ENCODE results near the gene LGR4. TPM values are rescaled to one million over a fixed set of nuclear protein-coding genes. Genes with fewer than 3 reads are reported as not detected.
A peak's percentile ranks its signal among the peaks of the same experiment; 100 is the strongest.

Gene LGR4
- total and polyA plus RNA-seq, 9 of the 15 experiments (the other 6 are each of a cell fraction or from before 2014, with no cell fraction given): 0.94 to 10.1 (median 5.8) TPM

- BruUV-seq (replicated peaks): no TSS peak
- 53% methylated on average over 2 of the region's 2 CpGs for WGBS (ENCODE audit: insufficient coverage, low coverage, missing lambda C conversion rate)
- no peak for ATAC-seq
- H3K4me3 ChIP-seq: no peak overlapping the region
- H3K27ac ChIP-seq (ENCODE audit: extremely low read depth, low read depth, low read length): no peak overlapping the region
- no peaks in the 10 kb centered on the region for H3K9me1 ChIP-seq (ENCODE audit: control insufficient read depth, insufficient read depth, low read length)
- intact Hi-C loops (cut with micrococcal nuclease): no loop called here
- H2AFZ ChIP-seq (ENCODE audit: low read depth, low read length): no peak overlapping the region
- TF ChIP-seq CEBPB (tag; IDR thresholded peaks at IDR 0.05): peak; percentile 55; the same call in 1 of the 2 replicates
- no peak for TF ChIP-seq CEBPG (CRISPR knock-in tag; IDR thresholded peaks at IDR 0.05)
- peak; percentile 59 to 62 for TF ChIP-seq CEBPG (tag; conservative IDR thresholded peaks at IDR 0.05 in 1 of 2, IDR thresholded peaks at IDR 0.05 in 1 of 2)
- TF ChIP-seq POLR2G (IDR thresholded peaks at IDR 0.05; ENCODE audit: low read depth, low read length): no peak
- peak; percentile 58 for TF ChIP-seq ATF3 (IDR thresholded peaks at IDR 0.05)
- no peak for TF ChIP-seq ATF3 (CRISPR knock-in tag; conservative IDR thresholded peaks at IDR 0.05)
- no peaks in the 10 kb centered on the region for H3K27me3 ChIP-seq (ENCODE audit: control insufficient read depth in 2 of 2, insufficient read depth in 2 of 2, low read length in 2 of 2)
- no peaks in the 10 kb centered on the region for H3K9me3 ChIP-seq (replicated peaks; ENCODE audit: control insufficient read depth, insufficient read depth, low read depth, low read length)
- CTCF ChIA-PET (ENCODE audit: low intra/inter-chr PET ratio): no interaction called here
- in situ Hi-C loops (cut with MboI): no loop called here
- POLR2A ChIA-PET: interaction anchor here (1.0 kb wide), 1 partner anchor 14 kb away, joined by 3 read pairs; no protein-coding TSS in a partner anchor
- DNase-seq (ENCODE audit: extremely low read depth in 1 of 4, low spot score in 3 of 4): no peak
- H3K9ac ChIP-seq (ENCODE audit: insufficient read depth in 1 of 2, low read depth in 2 of 2, low read length in 2 of 2): no peak overlapping the region
- peaks cover 5 to 52% of the 10 kb centered on the region in 2 experiments for H3K4me1 ChIP-seq (replicated peaks in 1 of 2; ENCODE audit: control insufficient read depth in 2 of 2, insufficient read depth in 2 of 2, low read length in 2 of 2)
- 0 out of 2 replicates have a peak overlapping the region, but pooled peaks have one; percentile 14 for H3K4me2 ChIP-seq (ENCODE audit: insufficient read depth, low read length)
- H3K79me2 ChIP-seq (ENCODE audit: control insufficient read depth, insufficient read depth, low read length): 0 out of 3 replicates have a peak, but pooled peaks cover 4% of the 10 kb centered on the region
- FAIRE-seq: no peak
- no peaks in the 10 kb centered on the region; the same call in 1 of the 3 replicates for H3K36me3 ChIP-seq (ENCODE audit: control insufficient read depth, insufficient read depth, low read length)
- H4K20me1 ChIP-seq (replicated peaks; ENCODE audit: control insufficient read depth, insufficient read depth, low read length): no peaks in the 10 kb centered on the region
These were observed 62.8 kb downstream of the LGR4 start for GRCh38 chr11:27409742-27410141.
